Measurements from ENCODE around the gene SLC44A1.

The SLC44A1 gene

DNA sequence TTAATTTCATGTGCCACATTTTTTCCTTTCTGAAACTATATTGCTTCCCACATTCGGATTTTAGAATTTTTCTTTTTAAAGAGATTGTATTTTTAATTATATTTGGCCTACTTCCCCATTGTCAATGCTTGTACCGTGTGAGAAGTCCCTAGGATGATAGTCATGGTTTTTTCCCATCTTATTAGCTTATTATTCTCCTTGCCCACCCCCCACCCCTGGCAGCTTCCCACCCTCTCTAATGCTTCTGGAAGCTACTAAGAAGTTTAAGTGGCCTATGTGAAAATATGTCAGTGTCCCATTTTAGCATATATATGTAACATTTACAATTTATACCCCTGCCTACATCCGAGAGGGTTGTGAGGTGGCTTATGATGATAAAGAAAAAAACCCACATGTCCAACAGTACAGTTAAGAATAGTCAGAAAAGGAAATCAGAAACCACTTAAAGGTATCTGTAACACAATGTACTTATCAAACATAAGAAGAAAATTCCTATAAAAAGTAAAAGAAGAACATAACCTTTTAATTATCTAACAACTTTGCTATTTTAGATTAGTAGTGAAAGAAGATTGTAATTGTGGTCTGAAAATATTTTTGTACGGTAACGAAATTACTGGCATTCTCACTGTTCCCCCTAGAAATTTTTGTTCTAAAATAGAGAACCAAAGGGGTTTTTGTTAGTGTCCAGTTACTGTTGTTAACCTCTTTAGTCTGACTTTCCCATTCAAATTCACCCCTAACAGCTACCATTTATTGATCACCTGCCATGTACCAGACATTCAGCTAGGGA, 62.1 kb downstream of the SLC44A1 start:
- no peak for DNase-seq

GRCh38 chr9:105307591-105308130, 63.2 kb downstream of the SLC44A1 start:
- no peak for DNase-seq

- no peak for DNase-seq
These were observed 64.2 kb downstream of the SLC44A1 start for GRCh38 chr9:105308461-105309341.

DNA sequence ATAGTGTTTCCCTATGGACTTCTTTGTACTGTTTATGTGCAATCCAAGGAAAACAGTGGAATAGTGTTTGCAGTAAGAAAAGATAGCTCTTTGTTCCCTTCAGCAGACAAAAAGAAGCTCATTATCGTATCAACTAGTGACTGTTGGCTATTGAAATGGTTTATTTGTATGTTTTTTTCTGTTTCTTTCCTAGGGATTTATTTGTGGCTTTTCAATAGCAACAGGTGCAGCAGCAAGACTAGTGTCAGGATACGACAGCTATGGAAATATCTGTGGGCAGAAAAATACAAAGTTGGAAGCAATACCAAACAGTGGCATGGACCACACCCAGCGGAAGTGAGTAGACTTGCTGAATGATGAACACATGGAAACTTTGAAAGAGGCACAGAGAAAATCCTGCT, 65.1 kb downstream of the SLC44A1 start:
- no peak for DNase-seq

GRCh38 chr9:105311306-105311705, 66.9 kb downstream of the SLC44A1 start:
- no peak for DNase-seq

DNA sequence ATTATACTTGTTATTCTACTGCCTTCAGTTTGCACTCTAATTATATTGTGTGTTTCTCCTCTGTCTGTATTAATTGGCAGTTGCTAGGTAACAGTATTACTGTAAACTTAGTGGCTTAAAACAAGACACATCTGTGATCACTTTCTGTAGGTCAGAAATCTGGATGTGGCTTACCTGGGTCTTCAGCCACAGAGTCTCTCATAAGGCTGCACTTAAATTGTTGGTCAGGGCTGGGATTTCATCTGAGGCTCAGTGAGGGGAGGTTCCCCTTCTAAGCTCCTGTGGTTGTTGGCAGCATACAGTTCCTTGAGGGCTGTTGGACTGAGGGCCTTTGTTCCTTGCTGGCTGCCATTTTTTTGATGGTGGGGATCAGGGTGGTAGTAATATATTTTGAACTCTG, 68.8 kb downstream of the SLC44A1 start:
- no peak for DNase-seq

DNA sequence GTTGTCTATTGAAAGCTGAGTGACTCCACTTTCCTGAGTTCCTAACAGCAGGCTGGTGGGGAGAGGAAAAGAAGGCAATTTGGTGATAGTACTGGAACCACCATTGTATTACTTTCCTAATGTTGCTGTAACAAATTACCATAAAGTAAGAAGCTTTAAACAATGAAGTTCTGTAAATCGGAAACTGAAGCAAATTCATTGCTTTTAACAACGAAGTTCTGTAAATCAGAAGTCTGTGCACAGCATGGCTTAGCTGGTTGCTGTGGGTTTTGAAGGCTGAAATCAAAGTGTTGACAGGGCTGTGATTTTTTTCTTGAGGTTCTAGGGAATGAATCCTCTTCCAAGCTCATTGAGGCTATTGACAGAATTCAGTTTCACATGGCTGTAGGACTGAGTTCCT, 72.3 kb downstream of the SLC44A1 start:
- no peak for DNase-seq

DNA sequence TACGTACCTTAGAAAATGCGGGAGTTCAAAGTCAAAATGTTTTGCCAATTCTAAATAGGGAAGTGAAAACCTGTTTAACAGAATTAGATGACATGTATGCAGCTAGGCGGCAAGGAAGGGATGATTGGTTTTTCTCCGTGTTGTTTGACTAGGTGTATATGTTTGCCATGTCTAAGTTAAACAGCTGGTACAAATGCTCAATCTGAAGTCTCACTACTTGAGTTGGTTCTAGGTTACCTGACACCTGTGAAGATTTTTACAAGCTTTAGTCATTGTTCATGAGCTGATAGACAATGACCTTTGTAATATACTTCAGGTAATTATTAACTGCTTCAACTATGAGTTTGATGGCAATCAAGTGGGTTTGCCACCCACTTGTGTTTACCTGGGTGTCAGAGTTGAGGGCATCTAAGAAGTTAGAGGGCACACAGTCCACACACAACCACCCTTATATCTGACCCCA, 74.3 kb downstream of the SLC44A1 start:
- DNase-seq = no peak

GRCh38 chr9:105319202-105319813, 74.9 kb downstream of the SLC44A1 start:
- no peak for DNase-seq

- DNase-seq = no peak
These were observed 76.1 kb downstream of the SLC44A1 start for GRCh38 chr9:105320568-105320967.

DNA sequence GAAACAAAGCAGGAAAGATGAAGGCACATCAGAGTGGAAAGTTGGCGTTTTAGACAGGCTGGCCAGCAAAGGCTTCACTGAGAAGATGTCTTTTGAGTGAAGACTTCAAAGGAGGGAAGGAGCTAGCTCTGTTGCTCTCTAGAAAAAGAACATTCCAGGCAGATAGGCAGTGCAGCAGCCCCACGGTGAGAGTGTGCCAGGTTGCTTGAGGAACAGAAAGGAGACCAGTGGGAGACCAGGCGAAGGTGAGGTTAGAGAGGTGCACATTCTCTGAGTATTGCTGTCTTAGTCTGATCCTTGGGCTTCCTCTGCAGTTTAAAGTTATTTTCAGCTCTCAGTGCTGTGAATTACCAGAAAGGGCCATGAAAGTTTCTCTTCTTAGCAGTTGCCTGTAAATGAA, 83.8 kb downstream of the SLC44A1 start:
- DNase-seq = no peak

GRCh38 chr9:105328872-105329718, 84.6 kb downstream of the SLC44A1 start:
- no peak for DNase-seq

GRCh38 chr9:105329719-105330062, 85.2 kb downstream of the SLC44A1 start:
- DNase-seq = no peak

GRCh38 chr9:105330201-105330600, 85.8 kb downstream of the SLC44A1 start:
- no peak for DNase-seq

GRCh38 chr9:105330755-105331154, 86.3 kb downstream of the SLC44A1 start:
- DNase-seq = no peak

DNA sequence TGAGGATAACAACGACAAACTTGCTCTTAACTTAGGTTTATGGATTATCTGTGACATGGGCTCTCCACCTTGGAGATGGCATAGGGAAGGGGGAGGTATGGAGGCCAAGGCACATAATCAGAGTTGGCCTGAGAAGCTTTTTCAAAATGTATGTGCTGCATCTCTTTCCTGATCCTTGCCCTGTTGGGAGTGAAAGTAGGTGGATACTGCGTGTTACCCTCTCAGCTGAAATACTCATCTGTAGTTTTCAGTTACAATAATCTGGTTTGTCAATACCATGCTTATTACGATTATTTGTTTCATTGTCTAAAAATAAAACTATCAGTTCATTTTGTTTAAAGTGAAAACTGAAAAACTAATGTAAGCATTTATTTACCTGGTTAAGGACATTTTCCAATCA, 86.7 kb downstream of the SLC44A1 start:
- DNase-seq = no peak

GRCh38 chr9:105331755-105332154, 87.3 kb downstream of the SLC44A1 start:
- DNase-seq = no peak

DNA sequence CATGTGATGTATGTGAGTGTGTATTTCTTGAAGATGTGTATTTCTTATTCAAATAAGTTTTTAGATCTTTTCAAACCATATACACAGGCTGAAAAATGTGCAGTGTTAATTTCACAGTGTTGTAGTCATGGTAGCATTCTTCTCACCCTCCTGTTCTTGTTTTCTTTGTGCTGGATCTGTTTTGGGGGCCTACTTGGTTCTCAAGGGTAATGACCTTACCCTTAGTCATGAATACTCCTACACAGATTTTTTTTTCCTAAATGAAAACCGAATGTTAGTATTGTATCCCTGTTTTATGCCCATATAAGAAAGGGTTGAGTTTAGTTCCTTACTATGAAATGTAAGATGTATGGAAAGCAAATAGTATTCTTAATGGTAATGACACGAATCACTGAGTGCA, 88.0 kb downstream of the SLC44A1 start:
- no peak for DNase-seq

GRCh38 chr9:105333076-105333475, 88.6 kb downstream of the SLC44A1 start:
- DNase-seq = no peak

- DNase-seq = no peak
These were observed 89.4 kb downstream of the SLC44A1 start for GRCh38 chr9:105333811-105334210.

GRCh38 chr9:105338308-105338707, 93.9 kb downstream of the SLC44A1 start:
- no peak for DNase-seq

DNA sequence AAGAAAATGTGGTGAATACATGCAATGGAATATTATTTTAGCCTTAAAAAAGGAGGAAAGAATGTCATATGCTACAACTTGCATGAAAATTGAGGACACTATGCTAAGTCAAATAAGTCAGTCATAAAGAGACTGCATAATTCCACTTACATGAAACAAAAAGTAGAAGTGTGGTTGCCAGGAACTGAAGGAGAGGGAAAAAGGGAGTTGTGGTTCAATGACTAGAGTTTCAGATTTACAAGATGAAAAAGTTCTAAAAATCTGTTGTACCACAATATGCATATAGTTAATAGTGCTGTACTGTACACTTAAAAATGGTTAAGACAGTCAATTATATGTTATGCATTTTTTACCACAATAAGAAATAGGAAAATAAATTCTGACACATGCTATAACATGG, 95.4 kb downstream of the SLC44A1 start:
- DNase-seq = no peak

Measured in activated CD4-positive, alpha-beta T cell treated with anti-CD3 and anti-CD28 coated beads for 4 hours (primary cell).